Right atrium auricular region (tissue), 2 donors: ENCODE measurements around the gene KAZN. TPM values are rescaled to one million over a fixed set of nuclear protein-coding genes. Genes with fewer than 3 reads are reported as not detected.

Experiments
- DNase-seq: peaks from one replicate; pipeline ENCODE4 v3.0.0-alpha.2; 2019; ENCODE audit warnings: low spot score
- H3K27ac ChIP-seq, 2 donors: fragments of 200-600 bp; sonication (generic); 1 replicate in 1 of 2; 2 replicates in 1 of 2; pipeline ENCODE4 v1.5.1; 2016 to 2019
- H3K27me3 ChIP-seq, 2 donors: fragments of 200-600 bp; sonication (generic); one replicate each; pipeline versions ENCODE4 v1.5.1 to v1.6.0; 2017 to 2019
- H3K36me3 ChIP-seq: fragments of 200-600 bp; sonication (generic); one replicate; pipeline ENCODE4 v1.5.1; 2016
- H3K4me1 ChIP-seq, 2 donors: fragments of 200-600 bp; sonication (generic); one replicate each; pipeline versions ENCODE4 v1.5.1 to v1.6.0; 2017 to 2019
- H3K4me3 ChIP-seq, 2 donors: fragments of 200-600 bp; sonication (generic); 1 replicate in 1 of 2; 2 replicates in 1 of 2; pipeline ENCODE4 v1.5.1; 2017 to 2019; ENCODE audit warnings: mild to moderate bottlenecking in 1 of 2, moderate library complexity in 1 of 2
- H3K9me3 ChIP-seq, 2 donors: fragments of 200-600 bp; sonication (generic); one replicate each; pipeline ENCODE4 v1.5.1; 2019
- CTCF ChIP-seq, 2 donors: fragments of 200-600 bp; sonication (generic); IDR thresholded peaks; one replicate each; pipeline ENCODE4 v1.5.1; 2019; ENCODE audit warnings: antibody characterized with exemption in 2 of 2
- total RNA-seq, 2 donors: library from RNA; depleted of rRNA; stranded (reverse); fragments of >200 nt; gene quantifications; one replicate each; pipeline ENCODE4 v1.1.0, GENCODE V29; 2016

KAZN gene
- total RNA-seq, 2 donors from 2014 or later = 3.9 to 6.8 TPM

- Histone ChIP-seq H3K27ac (no peak overlapping the region), H3K4me1 (peaks cover 0 to 17% of the 10 kb centered on the region in 2 donors), H3K4me3 (no peak overlapping the region), H3K27me3 (no peaks in the 10 kb centered on the region), H3K9me3 (no peaks in the 10 kb centered on the region), H3K36me3 (no peaks in the 10 kb centered on the region)
- TF ChIP-seq CTCF (IDR thresholded peaks at IDR 0.05) = no peak
- no peak for DNase-seq
Observed at GRCh38 chr1:14909273-14909672, 310.8 kb downstream of the KAZN start.

GRCh38 chr1:14909920-14910460, 311.5 kb downstream of the KAZN start:
- Histone ChIP-seq H3K27me3 (no peaks in the 10 kb centered on the region), H3K4me3 (no peak overlapping the region), H3K4me1 (peaks cover 0 to 17% of the 10 kb centered on the region in 2 donors), H3K27ac (peak overlapping the region in 1 of 2 donors; percentile 46), H3K9me3 (no peaks in the 10 kb centered on the region), H3K36me3 (no peaks in the 10 kb centered on the region)
- no peak for TF ChIP-seq CTCF (IDR thresholded peaks at IDR 0.05)
- DNase-seq = no peak

- H3K9me3 ChIP-seq = no peaks in the 10 kb centered on the region
- no peaks in the 10 kb centered on the region for H3K36me3 ChIP-seq
- TF ChIP-seq CTCF (IDR thresholded peaks at IDR 0.05) = no peak
- no peak for DNase-seq
- H3K4me3 ChIP-seq = no peak overlapping the region
- H3K4me1 ChIP-seq = peaks cover 0 to 17% of the 10 kb centered on the region in 2 donors
- no peaks in the 10 kb centered on the region for H3K27me3 ChIP-seq
- H3K27ac ChIP-seq = no peak overlapping the region
Observed at GRCh38 chr1:14910984-14911721, 312.7 kb downstream of the KAZN start.

GRCh38 chr1:14912839-14913481, 314.5 kb downstream of the KAZN start:
- TF ChIP-seq CTCF (IDR thresholded peaks at IDR 0.05) = no peak
- Histone ChIP-seq H3K4me1 (peaks cover 0 to 17% of the 10 kb centered on the region in 2 donors), H3K27ac (no peak overlapping the region), H3K36me3 (no peaks in the 10 kb centered on the region), H3K4me3 (no peak overlapping the region), H3K27me3 (no peaks in the 10 kb centered on the region), H3K9me3 (no peaks in the 10 kb centered on the region)
- no peak for DNase-seq

GRCh38 chr1:14913482-14914177, 315.1 kb downstream of the KAZN start:
- no peaks in the 10 kb centered on the region for H3K36me3 ChIP-seq
- H3K4me1 ChIP-seq = peaks cover 0 to 17% of the 10 kb centered on the region in 2 donors
- no peaks in the 10 kb centered on the region for H3K27me3 ChIP-seq
- no peaks in the 10 kb centered on the region for H3K9me3 ChIP-seq
- DNase-seq = no peak
- H3K4me3 ChIP-seq = no peak overlapping the region
- H3K27ac ChIP-seq = no peak overlapping the region
- TF ChIP-seq CTCF (IDR thresholded peaks at IDR 0.05) = no peak
